GM21723 (cell line): ENCODE results near the gene UBASH3B.
"Not testable (repeated sequence)": the region's sequence is repeated elsewhere in the genome, so short reads cannot be mapped to it uniquely, and the experiment has no call there.

Experiments used
- ATAC-seq: cut with Tn5 transposase; IDR thresholded peaks from one replicate; pipeline ENCODE4 v1.9.1; 2021; ENCODE audit warnings: mild to moderate bottlenecking, moderate library complexity; ENCODE audit not compliant: unreplicated experiment

The UBASH3B gene

DNA sequence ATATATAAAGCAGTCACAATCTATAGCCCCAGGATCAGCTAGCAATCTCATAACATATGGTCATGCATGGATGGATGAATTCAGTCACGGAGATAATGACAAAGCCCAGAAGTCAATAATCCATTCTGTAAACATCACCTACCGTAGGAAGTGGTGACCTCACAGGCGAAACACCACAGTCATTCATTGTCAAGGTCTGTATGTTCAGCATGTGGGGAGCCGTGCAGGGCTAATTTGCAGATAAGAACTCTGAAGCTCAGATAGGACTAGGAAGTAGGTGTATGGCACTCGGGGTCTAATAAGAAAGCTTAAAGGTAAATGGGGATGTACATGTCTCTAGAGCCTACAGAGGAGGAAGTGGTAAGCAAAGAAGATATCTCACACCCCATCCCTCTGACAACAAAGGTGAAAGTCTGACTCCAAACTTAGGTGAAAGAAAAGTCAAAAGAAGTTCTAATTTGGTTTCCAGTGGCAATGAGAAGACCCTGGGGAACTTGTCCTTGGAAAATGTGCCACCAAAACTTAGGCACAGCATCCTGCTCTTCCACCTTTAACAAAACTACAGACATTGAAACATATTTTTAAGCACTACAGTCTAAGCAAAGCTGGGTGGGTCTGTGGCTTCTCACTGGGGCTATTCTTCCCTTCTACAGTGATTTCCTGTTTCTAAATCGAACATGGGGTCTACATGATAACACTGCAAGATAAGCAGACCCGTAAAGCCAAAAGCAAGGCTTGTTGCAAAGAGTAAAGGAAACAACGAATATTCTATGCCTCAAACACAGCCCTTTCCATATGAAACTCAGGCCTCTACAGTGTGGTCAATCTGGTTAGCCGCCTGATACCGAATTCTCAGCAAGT is 188.0 kb downstream of the UBASH3B start:
- ATAC-seq = peak; percentile 76

DNA sequence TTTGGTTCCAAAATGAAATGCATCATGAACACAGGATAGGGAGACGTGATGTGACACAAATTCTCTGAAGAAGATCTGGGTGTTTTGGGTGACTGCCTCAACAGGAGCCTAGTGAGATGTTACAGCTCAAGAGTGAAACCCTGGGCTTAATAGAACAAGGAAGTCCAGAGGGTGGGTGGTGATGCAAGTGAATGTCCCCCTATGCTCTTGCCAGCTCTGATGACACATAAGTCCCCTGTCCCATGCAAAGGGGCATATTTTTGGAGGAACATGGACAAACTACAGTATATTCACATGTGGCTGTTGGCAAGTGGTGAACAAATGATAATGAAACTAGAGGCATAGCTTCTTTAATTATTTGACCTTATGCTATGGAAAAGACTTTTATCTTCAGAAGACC is 191.9 kb downstream of the UBASH3B start:
- ATAC-seq = no peak

- ATAC-seq = no peak
Observed at GRCh38 chr11:122848186-122848585, 192.7 kb downstream of the UBASH3B start.

DNA sequence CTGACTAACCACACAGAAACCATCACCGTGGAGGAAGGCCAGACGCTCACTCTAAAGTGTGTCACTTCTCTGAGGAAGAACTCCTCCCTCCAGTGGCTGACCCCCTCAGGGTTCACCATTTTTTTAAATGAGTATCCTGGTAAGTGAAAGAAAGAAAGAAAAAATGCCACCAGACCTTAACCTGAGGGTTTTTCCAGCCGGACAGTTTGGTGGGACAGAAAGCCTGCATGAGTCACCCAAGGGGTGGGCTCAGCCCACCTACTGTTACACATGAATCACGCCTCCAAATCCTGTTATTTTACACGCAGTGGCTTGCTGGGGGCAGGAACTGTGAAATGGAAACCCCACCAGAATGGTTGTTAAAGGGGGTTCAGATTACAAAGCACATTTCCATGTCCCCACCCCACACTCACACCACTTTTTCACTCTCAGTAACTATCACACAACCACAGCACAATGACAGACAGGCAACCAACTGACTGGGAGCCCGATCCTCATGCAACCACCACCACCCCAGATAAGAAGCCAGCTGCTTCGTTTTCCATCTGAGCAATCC is 194.6 kb downstream of the UBASH3B start:
- ATAC-seq = no peak

GRCh38 chr11:122851366-122851966 is 195.9 kb downstream of the UBASH3B start:
- ATAC-seq = peak; percentile 50

GRCh38 chr11:122852074-122852795 is 196.7 kb downstream of the UBASH3B start:
- ATAC-seq = no peak

DNA sequence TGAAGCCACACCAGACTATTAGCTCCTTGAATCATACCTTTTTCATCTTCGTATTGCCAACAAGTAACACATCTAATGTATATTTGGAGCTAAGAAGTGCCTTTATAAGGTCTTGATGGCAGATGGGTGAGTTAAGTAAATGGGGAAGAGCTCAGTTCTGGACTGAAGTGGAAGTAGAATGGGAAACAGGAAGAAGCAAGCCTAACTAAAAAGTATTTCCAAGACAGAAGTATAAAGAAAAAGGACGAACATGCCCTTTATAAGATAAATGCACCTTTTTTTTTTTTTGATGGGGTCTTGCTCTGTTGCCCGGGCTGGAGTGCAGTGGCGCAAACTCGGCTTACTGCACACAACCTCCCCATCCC is 197.3 kb downstream of the UBASH3B start:
- ATAC-seq = no peak

- no peak for ATAC-seq
Observed at GRCh38 chr11:122853261-122853660, 197.7 kb downstream of the UBASH3B start.

- ATAC-seq = no peak
Observed at GRCh38 chr11:122853971-122854446, 198.5 kb downstream of the UBASH3B start.

- ATAC-seq = no peak
Observed at GRCh38 chr11:122861631-122862030, 206.1 kb downstream of the UBASH3B start.

- ATAC-seq = no peak
Observed at GRCh38 chr11:122862091-122862490, 206.6 kb downstream of the UBASH3B start.

GRCh38 chr11:122863154-122863553 is 207.6 kb downstream of the UBASH3B start:
- ATAC-seq = not testable (repeated sequence)

GRCh38 chr11:122863704-122864326 is 208.3 kb downstream of the UBASH3B start:
- ATAC-seq = no peak
